ENCODE data around the gene FOXP1.

FOXP1 gene

GRCh38 chr3:71072986-71073385 is 510.5 kb downstream of the FOXP1 start:
- DNase-seq (ENCODE audit: low read depth): no peak

- DNase-seq (ENCODE audit: low read depth): no peak
These were observed 511.2 kb downstream of the FOXP1 start for GRCh38 chr3:71072287-71072686.

- no peak for DNase-seq (ENCODE audit: low read depth)
These were observed 512.7 kb downstream of the FOXP1 start for GRCh38 chr3:71070497-71071463.

GRCh38 chr3:71069797-71070196 is 513.7 kb downstream of the FOXP1 start:
- peak; percentile 49 for DNase-seq (ENCODE audit: low read depth)

- no peak for DNase-seq (ENCODE audit: low read depth)
These were observed 515.4 kb downstream of the FOXP1 start for GRCh38 chr3:71067977-71068654.

GRCh38 chr3:71066849-71067261 is 516.7 kb downstream of the FOXP1 start:
- no peak for DNase-seq (ENCODE audit: low read depth)

GRCh38 chr3:71066356-71066755 is 517.2 kb downstream of the FOXP1 start:
- DNase-seq (ENCODE audit: low read depth): no peak

GRCh38 chr3:71065764-71066013 is 517.8 kb downstream of the FOXP1 start:
- DNase-seq (ENCODE audit: low read depth): no peak

- DNase-seq (ENCODE audit: low read depth): peak; percentile 45
These were observed 518.4 kb downstream of the FOXP1 start for GRCh38 chr3:71064956-71065763.

GRCh38 chr3:71064291-71064955 is 519.1 kb downstream of the FOXP1 start:
- peak; percentile 31 for DNase-seq (ENCODE audit: low read depth)

- no peak for DNase-seq (ENCODE audit: low read depth)
These were observed 519.7 kb downstream of the FOXP1 start for GRCh38 chr3:71063773-71064290.

GRCh38 chr3:71062952-71063772 is 520.4 kb downstream of the FOXP1 start:
- DNase-seq (ENCODE audit: low read depth): no peak

GRCh38 chr3:71062037-71062932 is 521.2 kb downstream of the FOXP1 start:
- no peak for DNase-seq (ENCODE audit: low read depth)

GRCh38 chr3:71061581-71061980 is 521.9 kb downstream of the FOXP1 start:
- DNase-seq (ENCODE audit: low read depth): no peak

GRCh38 chr3:71061037-71061436 is 522.5 kb downstream of the FOXP1 start:
- no peak for DNase-seq (ENCODE audit: low read depth)

- DNase-seq (ENCODE audit: low read depth): no peak
These were observed 523.0 kb downstream of the FOXP1 start for GRCh38 chr3:71060536-71060935.

- DNase-seq (ENCODE audit: low read depth): no peak
These were observed 526.0 kb downstream of the FOXP1 start for GRCh38 chr3:71057526-71057894.

GRCh38 chr3:71056327-71056726 is 527.2 kb downstream of the FOXP1 start:
- DNase-seq (ENCODE audit: low read depth): no peak

- no peak for DNase-seq (ENCODE audit: low read depth)
These were observed 528.1 kb downstream of the FOXP1 start for GRCh38 chr3:71055257-71056001.

Data from stimulated activated CD8-positive, alpha-beta memory T cell treated with anti-CD3 and anti-CD28 coated beads, Interleukin-4, amount 100 ng/mL, for 24 hours (primary cell).